CD4-positive, alpha-beta T cell treated with Interleukin-17A for 1 hour (primary cell): ENCODE data around the gene RNASE9.
"Not testable (repeated sequence)": the region's sequence is repeated elsewhere in the genome, so short reads cannot be mapped to it uniquely, and the experiment has no call there.

Experiments
- DNase-seq: peaks from one replicate; pipeline ENCODE4 v3.0.0-alpha.2; 2020

RNASE9 gene

GRCh38 chr14:20572382-20572990 is 11.6 kb upstream of the RNASE9 start:
- not testable (repeated sequence) for DNase-seq

DNA sequence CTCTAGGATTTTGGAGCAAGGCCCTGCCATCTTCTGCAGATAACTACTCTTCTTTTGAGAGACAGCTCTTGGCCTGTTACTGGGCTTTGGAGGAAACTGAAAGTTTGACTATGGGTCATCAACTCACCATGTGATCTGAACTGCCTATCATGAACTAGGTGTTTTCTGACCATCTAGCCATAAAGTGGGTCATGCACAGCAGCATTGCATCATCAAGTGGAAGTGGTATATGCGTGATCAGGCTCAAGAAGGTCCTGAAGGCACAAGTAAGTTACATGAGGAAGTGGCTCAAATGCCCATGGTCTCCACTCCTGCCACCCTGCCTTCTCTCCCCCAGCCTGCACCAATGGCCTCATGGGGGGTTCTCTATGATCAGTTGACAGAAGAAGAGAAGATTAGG is 9.9 kb upstream of the RNASE9 start:
- DNase-seq = not testable (repeated sequence)

DNA sequence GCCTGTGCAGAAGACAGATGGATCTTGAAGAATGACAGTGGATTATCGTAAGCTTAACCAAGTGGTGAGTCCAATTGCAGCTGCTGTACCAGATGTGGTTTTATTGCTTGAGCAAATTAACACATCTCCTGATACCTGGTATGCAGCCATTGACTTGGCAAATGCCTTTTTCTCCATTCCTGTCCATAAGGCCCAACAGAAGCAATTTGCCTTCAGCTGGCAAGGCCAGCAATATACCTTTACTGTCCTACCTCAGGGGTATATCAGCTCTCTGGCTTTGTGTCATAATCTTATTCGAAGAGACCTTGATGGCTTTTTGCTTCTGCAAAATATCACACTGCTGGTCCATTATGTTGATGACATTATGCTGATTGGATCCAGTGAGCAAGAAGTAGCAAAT is 9.0 kb upstream of the RNASE9 start:
- not testable (repeated sequence) for DNase-seq

GRCh38 chr14:20569066-20569465 is 8.2 kb upstream of the RNASE9 start:
- DNase-seq = no peak

GRCh38 chr14:20568393-20568792 is 7.5 kb upstream of the RNASE9 start:
- DNase-seq = no peak

DNA sequence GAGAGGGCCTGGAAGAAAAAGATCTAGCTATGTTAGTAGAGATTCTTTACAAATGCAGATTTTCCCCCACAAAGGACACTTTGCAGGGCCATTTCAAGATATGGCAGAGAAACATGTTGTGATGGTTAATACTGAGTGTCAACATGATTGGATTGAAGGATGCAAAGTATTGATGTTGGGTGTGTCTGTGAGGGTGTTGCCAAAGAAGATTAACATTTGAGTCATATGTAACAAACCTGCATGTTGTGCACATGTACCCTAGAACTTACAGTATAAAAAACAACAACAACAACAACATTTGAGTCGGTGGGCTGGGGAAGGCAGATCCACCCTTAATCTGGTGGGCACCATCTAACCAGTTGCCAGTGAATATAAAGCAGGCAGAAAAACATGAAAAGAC is 6.4 kb upstream of the RNASE9 start:
- not testable (repeated sequence) for DNase-seq

DNA sequence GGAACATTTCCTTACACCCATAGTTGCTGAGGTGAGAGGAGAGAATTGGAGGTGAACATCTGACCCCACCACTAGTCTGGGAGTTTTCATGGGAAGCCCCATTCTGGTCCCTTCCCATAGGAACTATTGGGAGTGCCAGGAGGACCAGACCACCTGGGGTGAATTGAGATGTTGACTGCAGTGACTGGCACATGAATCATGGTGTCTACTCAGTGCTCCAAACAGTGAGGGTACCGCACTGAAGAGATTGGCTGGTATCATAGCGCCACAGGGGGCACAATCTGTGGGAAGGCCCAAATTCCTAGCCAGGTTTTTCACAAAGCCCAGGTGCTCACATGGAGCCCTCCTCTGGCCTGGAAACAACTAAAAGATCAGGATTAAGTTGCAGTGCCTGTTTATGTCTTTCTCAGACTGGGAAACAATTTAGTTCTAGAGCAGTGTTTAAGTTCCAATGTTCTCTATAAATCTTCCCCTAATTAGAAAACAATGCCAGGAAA is 3.7 kb upstream of the RNASE9 start:
- DNase-seq = no peak

DNA sequence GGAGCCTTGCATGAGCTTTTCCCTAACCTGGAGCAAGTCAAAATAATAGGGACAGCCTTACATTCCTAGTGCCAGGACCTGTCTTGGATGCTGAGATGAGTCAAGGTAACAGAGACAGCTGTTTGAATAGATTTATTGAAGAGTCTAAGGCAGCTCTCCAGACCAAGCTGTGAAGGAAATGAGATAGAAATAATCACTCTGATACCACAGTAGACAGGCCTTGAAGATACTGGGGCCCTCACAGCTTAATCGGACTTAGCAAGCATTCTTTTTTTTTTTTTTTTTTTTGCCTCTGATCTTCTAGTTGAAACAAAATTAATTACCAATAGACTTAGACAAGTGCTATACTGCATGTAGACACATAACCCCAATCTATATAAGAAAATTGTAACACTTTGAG is 3.1 kb upstream of the RNASE9 start:
- DNase-seq = no peak

DNA sequence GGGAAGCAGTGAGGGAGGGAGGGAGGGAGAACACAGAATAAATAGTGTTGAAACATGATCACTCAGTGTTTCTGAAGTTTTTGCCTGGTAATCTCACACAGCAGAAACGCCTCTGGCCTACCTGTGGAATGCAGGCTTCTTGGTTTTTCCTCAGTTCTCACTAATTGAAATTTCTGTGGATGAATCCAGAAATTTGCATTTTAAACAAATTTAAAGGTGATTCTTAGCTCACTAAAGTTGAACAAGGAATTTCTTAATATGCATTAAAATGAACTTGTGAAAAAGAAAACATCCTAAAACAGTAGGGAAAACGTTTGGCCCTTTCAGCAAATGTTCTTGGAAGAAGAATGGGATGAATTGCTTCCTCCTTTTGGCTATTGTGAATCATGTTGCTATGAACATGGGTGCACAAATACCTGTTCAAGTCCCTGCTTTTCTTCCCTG is 1.4 kb downstream of the RNASE9 start:
- no peak for DNase-seq

GRCh38 chr14:20557212-20557542 is 3.7 kb downstream of the RNASE9 start:
- DNase-seq = no peak

DNA sequence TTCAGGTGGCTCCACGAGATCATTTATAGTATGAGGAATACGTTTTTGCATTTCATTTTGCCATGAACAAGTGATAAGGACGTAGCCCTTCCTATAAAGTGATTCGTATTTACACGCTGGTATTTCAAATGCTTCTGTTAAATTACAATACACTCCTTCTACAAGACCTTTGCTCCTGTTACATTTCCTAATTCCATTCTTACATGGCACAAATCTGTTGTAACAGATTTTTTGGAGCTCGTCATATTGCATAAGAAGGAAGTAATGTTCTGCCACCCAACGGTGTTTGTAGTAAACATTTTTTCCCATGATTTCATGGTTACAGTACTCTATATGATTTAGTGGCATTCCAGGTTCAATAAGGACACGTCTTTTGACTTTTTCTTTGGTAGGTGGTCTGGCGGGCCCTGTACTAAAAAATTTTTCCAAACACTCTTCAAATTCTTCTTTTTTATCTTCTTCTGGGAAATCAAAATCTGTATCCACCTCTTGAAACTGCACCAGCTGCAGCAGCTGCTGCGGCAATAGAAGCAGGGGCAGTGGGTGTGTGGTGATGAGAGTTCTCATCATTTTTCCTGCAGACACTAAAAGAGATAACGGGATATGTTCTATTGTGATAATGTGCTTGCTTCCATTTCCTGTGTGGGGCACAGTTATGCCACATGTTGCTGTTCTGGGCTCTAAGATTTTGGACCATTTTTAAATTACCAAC is 4.2 kb downstream of the RNASE9 start:
- DNase-seq = no peak

- no peak for DNase-seq
Measured at GRCh38 chr14:20555845-20556244, 5.0 kb downstream of the RNASE9 start.

- no peak for DNase-seq
Measured at GRCh38 chr14:20553024-20553423, 7.8 kb downstream of the RNASE9 start.

DNA sequence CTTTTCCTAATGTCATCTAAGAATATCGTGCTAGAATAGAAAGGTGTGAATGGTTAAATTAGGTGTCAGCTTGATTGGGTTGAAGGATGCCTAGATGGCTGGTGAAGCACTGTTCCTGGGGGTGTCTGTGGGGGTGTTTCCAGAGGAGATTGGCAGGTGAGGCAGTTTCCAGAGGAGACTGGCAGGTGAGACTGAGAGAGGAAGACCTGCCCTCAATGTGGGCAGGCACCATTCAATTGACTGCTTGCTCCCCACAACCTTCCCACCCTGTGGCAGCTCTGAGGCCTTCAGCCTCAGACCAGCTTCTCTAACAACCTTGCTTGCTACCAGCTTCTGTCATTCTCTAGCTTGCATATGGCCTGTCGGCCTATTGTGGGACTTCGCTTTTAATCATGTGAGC is 9.2 kb downstream of the RNASE9 start:
- DNase-seq = no peak

DNA sequence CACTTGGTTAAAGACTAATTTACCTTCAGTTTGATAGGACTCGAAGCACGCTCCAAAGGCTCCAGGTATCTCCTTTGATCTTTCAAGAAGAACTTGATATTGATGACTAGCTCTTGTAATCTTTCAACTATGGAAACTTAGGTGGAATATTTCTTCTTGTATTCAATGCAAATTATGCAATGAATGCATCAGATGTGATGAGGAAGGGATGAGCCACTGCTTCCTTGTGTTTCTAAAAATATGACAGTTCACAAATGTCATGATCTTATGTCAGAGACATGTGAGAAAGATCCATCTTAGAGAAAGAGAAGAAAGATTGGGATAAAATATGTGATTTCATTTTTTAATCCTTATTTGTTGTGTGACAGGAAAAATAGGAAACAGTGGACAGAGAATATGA is 9.9 kb downstream of the RNASE9 start:
- DNase-seq = no peak

DNA sequence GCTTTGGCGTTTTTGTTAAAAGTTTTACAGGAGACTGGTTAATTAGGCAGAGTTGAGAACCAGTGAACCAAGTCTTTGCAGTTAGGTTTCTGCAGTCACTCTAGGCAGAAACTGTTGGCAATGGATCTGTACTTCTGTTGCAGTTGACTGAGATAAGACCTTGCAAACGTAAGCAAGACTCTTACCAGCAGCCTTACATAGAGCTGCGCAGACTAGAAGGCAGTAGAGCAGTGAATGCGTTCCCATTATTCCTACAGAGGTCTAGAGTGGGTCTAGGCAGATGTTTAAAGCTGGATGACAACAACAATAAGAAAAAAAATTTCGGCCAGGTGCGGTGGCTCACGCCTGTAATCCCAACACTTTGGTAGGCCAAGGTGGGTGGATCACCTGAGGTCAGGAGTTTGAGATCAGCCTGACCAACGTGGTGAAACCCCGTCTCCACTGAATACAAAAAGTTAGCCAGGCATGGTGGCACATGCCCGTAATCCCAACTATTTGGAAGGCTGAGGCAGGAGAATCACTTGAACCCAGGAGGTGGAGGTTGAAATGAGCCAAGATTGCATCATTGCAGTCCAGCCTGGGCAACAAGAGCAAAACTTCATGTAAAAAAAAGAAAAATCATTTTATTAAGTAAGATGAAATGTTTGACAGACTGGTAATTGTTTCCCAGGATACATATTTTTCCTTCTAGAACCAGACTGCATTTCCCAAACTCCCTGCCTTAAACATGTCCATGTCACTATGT is 12.3 kb downstream of the RNASE9 start:
- no peak for DNase-seq

DNA sequence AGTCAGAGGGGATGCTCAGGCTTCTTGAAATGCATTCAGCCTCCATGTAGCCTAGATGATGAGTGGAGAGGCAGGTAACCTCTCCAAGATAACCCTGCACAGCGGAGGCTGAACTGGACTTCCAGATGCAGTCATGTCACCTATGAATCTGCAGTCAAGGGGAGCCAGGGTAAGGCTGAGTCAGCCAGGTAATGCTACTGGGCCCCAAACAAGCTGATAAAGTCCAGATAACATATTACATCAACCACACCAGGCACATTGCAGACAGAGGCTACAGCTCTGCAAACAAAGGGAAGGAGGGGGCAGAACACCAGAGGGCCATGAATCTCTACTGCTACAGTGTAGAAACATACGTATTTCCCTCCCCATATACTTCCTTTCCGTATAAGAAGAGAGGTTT is 14.0 kb downstream of the RNASE9 start:
- DNase-seq = no peak

DNA sequence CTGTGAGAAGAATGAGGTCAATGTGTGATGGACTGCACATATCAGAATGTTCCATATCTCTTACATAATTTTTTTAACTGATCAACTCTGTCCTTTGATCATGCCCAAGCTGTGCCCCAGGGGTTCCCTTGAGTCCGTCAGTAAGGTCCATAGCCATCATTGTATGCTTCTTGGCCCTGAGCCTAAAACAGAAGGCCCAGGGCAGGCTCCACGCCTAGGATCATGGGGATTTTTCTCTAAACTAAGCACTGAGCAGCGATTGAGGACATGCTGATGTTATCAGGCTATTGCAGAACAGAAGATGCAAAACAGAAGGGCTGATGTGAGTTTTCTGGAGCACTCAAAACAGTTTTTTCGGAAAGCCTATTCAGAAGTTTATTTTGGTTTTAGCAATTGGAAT is 20.9 kb downstream of the RNASE9 start:
- DNase-seq = no peak

DNA sequence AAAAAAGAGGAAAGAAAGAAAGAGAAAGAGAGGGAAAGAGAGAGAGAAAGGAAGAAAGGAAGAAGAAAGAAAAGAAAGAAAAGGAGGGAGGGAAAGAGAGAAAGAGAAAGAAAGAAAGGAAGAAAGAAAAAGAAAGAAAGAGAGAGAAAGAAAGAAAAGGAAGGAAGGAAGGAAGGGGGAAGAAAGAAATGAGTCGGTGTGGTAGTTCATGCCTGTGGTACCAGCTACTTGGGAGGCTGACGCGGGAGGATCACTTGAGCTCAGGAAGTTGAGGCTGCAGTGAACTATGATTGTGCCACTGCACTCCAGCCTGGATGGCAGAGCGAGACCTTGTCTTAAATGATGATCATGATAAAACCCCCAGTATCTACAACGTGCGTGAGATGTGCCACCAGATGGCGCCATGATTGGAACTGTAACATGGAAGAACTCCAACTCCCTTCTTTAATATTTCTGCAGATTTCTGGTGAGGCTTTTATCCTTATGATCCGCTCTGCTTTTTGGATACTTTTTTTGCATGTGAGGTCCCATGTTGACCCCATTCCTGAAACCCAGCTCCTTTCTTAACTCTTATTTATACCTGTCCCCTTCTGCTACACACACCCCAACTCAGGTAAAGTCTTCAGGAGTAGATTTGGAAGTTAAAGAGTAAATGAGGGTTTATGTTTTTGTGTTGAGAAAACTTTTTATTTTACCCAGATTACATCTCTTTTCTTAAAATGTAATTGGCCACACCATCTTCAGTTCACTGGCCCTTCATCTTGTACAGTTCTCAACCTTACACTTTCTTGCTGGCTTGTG is 29.9 kb downstream of the RNASE9 start:
- DNase-seq = peak; percentile 73

DNA sequence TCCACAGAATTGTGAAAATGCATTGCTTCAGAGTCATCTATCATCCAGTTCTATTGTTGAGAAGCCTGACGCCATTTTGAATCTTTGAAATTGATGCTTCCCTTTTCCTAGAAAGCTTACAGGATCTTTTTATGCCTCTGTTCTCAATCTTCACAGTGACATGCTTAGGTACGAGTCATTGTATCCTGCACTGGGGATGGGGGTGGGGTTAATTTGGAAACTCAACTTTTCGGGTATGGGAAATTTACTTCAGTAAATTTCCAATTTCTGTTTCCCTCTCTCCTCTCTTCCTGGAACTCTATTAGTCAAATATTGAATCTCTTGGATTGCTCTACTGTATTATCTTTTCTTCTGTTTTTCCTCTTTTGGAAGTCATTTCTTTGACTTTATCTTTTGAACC is 31.0 kb downstream of the RNASE9 start:
- no peak for DNase-seq

DNA sequence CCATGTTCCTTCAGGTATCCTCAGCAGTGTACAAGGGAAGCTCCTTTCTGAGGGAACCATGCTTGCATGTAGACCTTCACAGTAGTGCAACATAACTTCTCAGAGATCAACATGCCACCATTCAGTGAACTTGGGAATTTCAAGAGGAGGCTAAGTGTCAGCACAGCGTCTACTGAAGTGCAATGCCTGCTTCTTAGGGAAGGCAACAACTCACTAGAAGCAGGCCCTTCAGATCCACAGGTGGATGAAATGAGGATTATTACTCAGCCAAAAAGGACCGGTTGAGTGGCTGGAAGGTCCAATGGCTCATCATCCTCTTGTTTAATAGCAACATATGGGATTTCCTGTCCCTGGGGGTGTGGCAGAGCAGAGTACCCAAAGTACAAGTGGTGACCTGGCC is 36.8 kb downstream of the RNASE9 start:
- DNase-seq = no peak

- DNase-seq = no peak
Measured at GRCh38 chr14:20522332-20522731, 38.5 kb downstream of the RNASE9 start.

- no peak for DNase-seq
Measured at GRCh38 chr14:20516921-20517320, 43.9 kb downstream of the RNASE9 start.
